LoVo (cell line): ENCODE data around the gene PCBP3.

ENCODE experiments used
- DNase-seq: peaks from one replicate; pipeline ENCODE4 v3.0.0-alpha.2; 2016; ENCODE audit warnings: low spot score

Gene PCBP3

DNA sequence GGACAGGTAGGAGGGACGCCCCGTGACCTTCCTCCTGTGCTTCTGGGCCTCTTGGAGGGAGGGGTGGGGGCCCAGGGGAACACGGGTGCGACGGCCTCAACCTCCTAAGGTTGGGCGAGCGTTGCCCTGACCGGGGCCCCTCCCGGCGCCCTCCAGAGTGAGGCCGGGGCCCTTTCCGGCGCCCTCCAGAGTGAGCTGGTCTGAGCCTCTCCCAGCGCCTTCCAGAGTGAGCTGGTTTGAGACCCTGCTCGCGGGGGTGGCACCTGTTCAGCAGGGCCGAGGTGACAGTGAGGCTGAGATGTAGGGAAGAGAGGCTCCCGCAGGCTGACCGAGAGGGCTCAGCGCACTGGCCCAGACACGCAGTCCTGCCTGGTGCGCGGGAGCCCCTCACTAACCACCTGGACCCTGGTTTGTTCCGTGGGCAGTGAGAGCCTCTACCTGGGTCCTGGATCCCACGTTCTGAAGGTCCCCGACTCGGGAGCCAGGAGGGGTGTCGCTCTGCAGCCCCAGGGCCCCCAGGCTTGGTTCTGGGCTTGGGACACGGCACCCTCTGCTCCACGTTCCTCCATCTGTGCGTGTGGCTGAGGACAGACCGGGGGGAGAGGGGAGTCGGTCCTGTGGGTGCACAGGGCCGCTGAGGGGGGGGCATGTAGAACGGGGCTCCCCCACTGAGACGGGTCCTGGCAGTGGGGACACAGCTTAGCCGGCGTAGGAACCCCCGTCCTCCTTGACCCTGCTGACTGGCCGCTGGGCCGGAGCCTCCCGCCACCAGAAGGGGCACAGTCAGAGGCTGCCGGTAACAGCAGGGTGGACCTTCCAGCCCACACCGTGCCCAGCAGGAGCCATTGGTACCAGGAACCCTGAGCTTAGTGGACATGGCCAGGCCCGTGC is 339.5 kb downstream of the PCBP3 start:
- DNase-seq: no peak

DNA sequence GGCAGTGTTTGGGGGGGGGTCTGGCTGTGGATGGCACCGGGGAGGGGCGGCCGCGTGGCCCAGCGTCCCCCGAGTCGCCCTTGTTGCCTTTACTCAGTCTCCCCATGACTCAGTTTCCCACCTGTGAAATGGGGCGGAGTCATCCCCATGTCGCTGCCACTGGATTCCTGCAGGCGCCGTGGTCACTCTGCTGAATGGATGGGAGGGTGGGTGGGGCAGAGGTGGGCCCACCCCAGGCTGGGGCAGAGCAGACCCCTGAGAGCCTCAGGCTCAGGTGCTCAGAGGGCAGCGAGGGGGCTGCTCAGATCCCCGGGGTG is 340.1 kb downstream of the PCBP3 start:
- DNase-seq: no peak

DNA sequence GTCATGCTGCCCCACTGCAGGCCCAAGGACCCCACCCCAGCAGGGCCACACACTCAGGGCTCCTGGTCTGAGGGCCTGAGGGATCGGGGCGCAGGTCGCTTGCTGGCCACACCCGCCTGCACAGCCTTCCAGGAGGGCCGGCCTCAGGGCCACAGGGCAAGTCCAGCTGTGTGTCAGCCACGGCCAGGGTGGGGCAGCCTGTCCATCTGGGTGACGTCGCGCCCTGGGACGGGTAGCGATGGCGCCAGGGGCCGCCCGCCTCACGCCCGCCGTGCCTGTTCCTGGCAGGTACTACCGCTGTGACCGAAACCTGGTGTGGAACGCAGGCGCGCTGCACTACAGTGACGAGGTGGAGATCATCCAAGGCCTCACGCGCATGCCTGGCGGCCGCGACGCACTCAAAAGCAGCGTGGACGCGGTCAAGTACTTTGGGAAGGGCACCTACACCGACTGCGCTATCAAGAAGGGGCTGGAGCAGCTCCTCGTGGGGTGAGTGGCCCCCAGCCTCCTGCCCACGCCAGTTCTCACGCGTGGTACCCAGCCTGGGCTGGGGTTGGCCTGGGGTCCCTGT is 340.5 kb downstream of the PCBP3 start:
- DNase-seq: no peak

DNA sequence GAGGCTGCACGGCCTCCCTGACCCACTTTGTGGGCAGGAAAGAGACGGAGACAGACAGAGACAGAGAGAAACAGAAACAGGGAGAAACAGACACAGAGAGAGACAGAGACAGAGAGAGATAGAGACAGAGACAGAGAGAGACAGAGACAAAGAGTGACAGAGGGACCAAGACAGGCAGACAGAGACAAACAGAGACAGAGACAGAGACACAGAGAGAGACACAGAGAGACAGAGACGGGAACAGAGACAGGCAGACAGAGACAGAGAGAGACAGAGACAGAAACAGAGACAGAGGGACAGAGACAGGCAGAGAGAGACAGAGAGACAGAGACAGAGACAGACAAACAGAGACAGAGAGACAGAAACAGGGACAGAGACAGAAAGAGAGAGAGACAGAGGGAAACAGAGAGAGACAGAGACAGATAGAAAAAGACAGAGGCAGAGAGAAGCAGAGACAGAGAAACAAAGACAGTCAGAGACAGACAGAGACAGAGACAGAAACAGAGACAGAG is 341.1 kb downstream of the PCBP3 start:
- DNase-seq: no peak

DNA sequence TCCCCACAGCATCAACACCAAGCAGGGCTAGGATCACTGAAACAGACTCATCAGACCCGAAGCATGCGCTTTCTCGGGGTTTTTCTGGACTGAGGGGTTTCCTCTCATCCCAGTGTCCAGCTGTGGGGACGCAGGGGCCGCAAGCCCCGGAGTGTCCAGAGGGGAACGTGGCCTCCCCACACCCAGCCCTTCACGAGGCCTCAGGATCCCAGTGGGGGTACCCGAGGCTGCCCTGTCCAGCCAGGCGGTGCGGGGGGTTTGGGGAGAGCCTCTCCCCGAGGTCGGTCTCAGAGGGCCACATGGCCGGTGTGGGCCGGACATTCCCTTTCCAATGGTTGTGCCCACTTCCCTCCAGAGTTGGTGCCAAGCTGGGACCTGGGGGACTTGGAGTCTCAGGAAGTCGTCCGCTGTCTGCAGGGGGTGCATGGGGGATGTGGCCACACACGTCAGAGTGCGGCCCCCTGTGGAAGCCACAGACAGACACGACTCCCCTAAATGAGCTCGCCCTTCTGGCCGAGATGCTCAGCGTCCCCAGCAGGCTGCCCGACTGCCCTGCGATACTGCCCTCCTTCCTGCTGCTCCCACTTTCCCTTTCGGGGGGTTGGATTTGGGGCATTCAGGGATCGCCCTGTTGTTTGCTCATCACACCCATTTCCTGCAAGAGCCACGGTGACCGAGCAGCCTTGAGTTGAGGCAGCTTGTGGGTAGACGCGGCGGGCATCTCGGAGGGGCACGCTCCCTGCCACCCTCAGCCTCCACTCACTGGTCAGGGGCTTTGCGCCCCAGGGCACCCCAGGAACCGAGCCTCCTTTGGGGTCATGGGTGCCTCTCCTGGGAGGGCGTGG is 342.2 kb downstream of the PCBP3 start:
- no peak for DNase-seq

DNA sequence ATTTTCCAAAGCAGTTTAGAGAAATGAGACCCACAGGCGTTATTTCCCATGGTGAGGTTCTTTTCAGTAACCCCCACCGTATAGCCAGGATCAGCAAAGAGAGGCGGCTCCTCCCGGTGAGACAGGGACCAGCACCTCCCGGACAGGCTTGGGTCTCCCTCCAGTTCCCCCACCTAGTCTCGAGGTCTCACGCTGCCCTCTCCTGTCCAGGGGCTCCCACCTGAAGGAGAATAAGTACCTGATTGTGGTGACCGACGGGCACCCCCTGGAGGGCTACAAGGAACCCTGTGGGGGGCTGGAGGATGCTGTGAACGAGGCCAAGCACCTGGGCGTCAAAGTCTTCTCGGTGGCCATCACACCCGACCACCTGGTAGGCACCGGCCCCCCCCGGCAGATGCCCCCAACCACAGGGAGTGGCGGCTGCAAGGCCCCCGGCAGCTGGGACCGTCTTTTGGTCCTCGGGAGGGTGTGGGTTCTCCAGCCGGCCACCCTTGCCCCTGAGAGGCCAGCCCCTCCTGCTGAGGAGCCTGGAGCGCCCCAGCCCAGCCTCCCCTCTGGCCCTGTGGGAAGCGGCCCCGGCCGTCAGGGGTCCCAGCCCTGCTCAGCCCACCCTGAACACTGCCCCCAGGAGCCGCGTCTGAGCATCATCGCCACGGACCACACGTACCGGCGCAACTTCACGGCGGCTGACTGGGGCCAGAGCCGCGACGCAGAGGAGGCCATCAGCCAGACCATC is 343.0 kb downstream of the PCBP3 start:
- DNase-seq: no peak

DNA sequence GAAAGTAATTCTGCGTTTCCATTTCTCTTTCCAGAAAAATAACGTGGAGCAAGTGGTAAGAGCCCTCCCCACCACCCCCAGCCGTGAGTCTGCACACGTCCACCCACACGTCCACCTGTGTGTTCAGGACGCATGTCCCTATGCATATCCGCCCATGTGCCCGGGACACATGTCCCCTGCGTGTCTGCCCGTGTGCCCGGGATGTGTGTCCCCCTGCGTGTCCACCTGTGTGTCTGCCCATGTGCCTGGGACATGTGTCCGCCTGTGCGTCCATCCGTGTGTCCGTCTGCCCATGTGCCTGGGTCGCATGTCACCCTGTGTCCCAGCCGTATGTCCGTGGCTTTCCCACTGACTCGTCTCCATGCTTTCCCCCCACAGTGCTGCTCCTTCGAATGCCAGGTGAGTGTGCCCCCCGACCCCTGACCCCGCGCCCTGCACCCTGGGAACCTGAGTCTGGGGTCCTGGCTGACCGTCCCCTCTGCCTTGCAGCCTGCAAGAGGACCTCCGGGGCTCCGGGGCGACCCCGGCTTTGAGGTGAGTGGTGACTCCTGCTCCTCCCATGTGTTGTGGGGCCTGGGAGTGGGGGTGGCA is 343.7 kb downstream of the PCBP3 start:
- DNase-seq: no peak

DNA sequence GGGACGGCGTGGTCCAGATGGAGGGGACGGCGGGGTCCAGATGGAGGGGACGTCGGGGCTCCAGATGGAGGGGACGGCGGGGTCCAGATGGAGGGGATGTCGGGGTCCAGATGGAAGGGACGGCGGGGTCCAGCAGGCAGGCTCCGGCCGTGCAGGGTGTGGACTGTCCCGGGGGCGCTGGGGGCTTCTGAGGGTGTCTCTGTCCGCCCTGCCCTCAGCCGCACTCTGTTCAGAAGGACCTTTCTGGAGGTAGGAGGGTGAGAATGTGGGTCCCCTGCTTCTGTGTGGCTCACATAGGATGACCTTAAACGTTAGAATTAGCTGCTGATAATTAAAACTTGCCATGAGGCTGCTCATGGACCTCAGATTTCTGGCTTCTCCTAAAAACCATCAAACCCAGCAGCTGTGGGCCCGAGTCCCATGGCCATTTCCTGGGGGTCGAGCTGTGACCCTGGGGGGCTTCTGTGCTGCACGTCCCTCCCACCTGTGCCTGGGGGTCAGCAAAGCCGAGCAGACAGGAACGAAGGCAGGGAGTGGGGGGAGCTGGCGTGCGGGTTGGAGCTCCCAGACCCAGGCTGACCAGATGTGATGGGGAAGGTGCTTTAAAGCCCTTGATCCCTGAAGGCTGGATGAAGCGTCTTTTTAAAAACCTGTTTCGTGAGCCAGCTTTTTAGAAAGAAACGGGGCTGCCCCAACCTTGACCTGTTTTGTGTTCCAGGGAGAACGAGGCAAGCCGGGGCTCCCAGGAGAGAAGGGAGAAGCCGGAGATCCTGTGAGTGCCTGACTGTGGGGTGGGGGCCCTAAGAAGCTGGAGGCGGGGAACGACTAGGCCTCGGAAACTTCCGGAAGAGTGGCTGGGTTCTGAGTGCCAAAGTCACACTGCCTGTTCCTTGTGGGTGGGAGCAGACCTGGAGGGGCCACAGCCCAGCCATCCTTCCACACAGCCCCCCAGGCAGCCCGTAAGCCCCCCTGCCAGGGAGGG is 345.1 kb downstream of the PCBP3 start:
- no peak for DNase-seq

DNA sequence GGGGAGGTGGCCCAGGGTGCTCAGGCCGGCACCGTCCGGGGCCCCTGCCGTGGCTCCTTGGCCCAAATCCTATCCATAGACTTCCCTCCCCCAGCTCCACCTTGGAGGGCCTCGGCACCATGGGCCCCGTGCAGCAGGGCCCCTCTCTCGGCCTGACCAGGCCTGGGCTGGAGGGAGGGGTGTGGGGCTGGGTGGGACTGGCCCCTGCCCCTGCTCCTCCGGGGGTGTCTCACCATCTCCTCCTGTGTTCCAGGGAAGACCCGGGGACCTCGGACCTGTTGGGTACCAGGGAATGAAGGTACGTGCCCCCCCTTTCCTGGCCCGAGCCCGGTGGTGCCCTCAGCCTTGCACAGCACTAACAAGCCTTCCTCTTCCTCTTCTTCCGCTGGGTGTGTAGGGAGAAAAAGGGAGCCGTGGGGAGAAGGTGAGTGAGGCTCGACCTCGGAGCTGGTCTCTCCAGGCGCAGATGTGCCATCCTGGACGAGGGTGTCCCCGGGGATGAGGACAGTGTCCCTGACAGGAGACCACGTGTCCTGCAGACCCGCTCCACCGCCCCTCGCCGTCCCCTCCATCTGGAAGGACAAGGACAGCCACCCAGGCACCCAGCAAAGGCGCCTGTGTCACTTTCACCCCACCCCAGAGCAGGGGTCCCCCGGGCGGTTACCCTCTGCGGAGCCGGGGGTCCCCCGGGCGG is 346.0 kb downstream of the PCBP3 start:
- no peak for DNase-seq

DNA sequence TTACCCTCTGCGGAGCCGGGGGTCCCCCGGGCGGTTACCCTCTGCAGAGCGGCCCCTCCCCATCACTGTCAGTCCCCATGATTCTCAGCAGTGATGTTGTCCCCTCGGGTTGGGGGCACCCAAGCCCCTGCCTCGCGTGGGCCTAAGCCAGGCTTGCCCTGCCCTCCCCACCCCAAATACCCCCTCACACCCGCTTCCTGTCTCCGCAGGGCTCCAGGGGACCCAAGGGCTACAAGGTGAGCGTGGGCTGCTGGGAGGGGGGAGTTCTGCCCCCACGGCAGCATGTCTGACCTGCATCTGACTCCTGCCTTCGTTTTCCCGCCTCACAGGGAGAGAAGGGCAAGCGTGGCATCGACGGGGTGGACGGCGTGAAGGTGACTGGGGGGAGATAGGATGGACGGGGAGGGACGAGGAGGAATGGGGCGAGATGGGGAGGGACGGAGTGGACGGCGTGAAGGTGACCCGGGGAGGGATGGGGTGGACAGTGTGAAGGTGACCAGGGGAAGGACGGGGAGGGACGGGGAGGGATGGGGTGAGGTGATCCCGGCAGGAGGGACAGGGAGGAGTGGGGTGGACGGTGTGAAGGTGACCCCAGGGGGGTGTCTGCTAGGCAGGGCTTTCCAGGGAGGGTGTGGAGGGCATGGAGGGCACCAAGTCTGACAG is 346.7 kb downstream of the PCBP3 start:
- no peak for DNase-seq

DNA sequence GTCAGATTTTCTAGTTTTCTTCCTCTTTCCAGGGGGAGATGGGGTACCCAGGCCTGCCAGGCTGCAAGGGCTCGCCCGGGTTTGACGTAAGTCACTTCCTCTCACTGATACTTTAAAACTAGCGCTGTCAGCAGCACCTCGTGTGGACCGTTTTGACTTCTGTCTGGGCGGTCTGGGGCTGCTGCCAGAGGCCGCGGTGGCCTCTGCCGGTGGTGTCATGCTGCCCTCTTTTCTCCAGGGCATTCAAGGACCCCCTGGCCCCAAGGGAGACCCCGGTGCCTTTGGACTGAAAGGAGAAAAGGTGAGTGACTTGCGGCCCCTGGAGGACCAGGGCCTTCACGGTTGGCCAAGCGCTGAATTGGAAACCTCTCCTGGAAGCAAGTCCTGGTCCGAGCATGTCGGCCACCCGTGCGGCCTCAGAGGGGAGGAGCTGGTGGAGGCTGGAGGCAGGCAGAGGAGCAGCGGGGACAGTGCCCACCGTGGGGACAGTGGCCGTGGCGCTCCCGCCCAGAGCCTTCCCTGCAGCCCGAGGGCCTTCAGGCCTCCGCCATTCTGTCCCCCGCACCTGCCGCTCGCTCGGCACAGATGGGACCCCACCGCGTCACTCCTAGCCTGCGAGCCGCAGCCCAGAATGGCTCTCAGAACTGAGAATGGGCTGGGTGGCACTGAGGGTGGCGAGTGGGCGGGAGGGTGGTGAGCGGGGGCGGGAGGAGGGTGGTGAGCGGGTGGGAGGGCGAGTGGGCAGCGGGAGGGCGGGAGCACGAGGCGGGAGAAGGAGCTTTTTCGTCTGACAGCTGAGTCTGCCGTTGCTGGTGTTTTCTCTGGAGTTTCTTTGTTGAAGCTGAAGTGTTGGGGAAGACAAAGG is 347.4 kb downstream of the PCBP3 start:
- no peak for DNase-seq

DNA sequence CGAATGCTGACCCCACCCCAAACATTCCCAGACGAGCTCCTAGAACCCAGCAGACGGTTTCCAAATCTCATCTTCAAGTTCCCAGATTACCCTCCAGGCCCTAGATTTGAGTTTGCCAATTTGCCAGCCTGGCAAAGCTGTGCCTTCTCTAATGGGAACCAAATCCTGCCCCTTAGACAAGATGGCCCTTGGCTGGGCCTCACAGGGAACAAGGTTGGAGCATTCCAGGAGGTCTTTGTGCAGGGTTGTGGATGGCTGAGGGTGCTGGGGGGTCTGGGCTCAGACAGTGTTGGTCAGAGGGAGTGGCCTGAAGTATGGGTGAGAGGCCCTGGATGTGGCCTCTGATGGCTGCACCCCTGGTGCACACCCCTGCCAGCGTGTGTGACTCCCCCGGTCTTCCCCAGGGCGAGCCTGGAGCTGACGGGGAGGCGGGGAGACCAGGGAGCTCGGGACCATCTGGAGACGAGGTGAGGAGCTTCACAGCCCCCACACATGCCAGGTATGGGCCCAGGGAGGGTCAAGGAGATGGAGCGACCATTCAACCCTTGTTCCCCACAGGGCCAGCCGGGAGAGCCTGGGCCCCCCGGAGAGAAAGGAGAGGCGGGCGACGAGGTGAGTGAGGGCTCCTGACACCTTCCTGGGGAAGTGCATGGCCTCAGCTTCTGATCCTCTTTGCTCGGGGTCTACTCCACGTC is 348.2 kb downstream of the PCBP3 start:
- DNase-seq: no peak
